AG20443 (cell line): ENCODE results near the gene C12orf43.
"Not testable (repeated sequence)": the region's sequence is repeated elsewhere in the genome, so short reads cannot be mapped to it uniquely, and the experiment has no call there.

Experiments
- DNase-seq: peaks from one replicate; pipeline ENCODE4 v3.0.0; 2012; ENCODE audit warnings: low spot score, mixed read lengths

C12orf43 gene, protein sequence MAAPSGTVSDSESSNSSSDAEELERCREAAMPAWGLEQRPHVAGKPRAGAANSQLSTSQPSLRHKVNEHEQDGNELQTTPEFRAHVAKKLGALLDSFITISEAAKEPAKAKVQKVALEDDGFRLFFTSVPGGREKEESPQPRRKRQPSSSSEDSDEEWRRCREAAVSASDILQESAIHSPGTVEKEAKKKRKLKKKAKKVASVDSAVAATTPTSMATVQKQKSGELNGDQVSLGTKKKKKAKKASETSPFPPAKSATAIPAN

GRCh38 chr12:121015825-121016766 is at the start of gene C12orf43:
Gene C12orf43, minus strand, starts transcription at chr12:121016487. Its CDS starts 13 bp downstream, at chr12:121016474.
- DNase-seq: peak; percentile 96

- no peak for DNase-seq
Measured at GRCh38 chr12:121065345-121065744, 49.1 kb upstream of the C12orf43 start.

DNA sequence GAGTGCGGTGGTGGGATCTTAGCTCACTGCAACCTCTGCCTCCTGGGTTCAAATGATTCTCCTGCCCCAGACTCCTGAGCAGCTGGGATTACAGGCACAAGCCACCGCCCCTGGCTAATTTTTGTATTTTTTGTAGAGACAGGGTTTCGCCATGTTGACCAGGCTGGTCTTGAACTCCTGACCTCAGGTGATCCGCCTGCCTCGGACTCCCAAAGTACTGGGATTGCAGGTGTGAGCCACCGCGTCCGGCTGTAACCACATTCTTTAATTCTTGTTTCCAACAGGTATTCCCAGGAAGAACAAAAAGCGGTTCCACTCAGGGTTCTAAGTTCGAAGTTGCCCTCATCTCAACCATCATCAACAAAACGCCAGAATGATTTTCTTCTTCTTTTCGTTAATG is 48.3 kb upstream of the C12orf43 start:
- DNase-seq: not testable (repeated sequence)

- no peak for DNase-seq
Measured at GRCh38 chr12:121064116-121064515, 47.8 kb upstream of the C12orf43 start.

GRCh38 chr12:121062391-121063045 is 46.2 kb upstream of the C12orf43 start:
- no peak for DNase-seq

- DNase-seq: no peak
Measured at GRCh38 chr12:121061831-121062230, 45.5 kb upstream of the C12orf43 start.

DNA sequence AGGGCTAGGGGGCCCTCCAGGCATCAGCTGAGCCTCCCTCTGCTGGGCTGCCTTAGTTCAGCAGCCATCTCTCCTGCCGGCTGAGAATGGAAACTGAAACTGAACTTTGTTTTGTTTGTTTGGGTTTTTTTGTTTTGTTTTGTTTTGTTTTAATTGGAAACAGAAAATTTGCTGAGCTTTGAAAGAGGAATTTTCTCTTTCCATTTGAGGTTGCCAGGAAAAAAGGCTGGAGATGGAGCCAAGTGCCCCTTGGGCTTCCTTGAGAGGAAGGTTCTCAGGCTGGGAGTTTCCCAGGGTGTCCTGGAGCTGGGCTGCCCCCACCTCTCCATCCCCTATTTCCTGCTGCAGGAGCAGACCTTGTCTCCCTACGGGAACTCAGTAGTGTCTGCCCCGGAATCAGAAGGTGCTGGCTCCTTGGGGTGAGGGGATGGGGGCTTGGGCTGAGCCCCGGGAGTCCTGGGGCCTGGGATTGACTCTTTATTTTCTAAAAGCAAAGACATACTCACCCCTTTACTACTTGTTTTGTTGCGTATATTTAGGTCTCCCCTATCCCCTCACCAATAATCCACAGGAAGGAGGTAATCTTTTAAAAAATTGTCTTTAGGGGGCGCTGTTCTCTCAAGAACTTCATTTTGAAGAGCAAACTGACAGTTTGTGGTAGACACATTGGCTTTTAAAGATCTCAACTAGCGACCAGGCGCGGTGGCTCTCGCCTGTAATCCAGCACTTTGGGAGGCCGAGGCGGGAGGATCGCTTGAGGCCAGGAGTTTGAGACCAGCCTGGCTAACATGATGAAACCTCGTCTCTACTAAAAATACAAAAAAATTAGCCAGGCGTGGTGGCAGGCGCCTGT is 44.1 kb upstream of the C12orf43 start:
- peak; percentile 76 for DNase-seq

DNA sequence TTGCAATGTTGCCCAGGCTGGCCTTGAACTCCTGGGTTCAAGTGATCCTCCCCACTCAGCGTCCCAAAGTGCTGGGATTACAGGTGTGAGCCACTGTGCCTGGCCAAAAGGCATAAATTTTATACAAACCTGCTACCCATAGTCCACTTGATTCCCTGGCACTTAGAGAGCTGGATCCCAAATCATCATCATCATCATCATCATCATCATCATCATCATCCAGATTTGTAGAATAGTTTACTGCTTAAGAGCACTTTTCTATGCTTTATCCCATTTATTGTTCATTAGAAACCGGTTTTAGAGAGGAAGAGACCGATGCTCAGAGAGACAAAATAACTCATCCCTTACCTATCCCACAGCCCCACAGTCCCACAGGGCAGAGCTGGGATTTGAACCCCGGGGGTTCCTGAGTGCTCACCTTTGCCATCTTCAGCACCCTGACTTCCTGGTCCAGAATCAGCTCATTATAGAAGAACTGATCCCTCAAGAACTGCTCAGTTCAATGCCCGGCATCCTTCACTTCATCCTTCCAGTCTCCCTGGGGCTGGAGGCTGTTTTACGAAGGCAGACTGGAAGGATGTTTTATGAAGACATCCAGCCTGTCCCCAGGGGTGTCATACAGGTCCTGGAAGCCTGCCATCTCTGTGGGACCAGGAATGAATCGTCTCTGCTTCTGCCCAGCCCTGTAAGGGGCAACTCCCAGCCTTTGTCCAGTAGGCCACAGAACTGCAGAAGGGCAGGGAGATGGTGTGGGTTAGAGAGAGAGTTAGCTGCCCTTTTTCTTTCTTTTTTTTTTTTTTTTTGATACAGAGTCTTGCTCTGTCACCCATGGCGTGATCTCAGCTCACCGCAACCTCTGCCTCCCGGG is 43.0 kb upstream of the C12orf43 start:
- DNase-seq: no peak

- DNase-seq: no peak
Measured at GRCh38 chr12:121057794-121058193, 41.5 kb upstream of the C12orf43 start.

DNA sequence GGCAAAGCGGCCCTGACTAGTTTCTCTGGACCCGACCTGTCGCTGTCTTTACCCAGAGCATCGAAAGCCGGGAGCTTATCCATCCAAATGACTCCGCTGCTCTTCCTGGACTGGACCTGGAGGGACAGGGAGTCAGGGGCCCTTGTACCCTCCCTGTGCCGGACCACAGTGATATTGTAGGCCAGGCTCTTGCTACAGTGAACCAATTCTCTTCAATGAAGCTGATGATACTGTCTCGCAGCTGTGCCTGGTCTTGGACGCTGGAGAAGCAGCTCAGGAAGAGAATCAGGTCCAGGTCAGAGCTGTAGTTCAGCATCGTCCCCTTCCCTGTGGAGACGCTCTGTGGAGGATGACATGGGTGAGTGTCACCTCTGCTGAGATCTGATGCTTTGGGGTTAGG is 37.4 kb upstream of the C12orf43 start:
- DNase-seq: no peak

DNA sequence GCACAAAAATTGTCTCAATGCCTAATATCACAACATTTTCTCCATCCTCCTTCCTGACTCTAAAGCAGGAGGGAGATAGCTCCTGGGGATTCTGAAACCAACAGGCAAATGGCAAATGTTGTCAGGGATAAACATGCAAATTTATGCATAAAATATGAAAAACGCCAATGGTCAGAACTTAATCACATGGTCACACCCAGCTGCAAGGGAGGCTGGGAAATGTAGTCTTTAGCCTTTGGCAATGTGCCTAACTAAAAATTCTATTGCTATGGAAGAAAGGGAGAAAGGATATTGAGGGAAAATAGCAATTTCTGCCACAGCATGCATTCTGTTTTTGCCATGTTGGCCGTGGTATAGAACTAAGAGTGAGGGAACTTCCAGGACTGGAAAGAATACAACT is 34.4 kb upstream of the C12orf43 start:
- DNase-seq: no peak

DNA sequence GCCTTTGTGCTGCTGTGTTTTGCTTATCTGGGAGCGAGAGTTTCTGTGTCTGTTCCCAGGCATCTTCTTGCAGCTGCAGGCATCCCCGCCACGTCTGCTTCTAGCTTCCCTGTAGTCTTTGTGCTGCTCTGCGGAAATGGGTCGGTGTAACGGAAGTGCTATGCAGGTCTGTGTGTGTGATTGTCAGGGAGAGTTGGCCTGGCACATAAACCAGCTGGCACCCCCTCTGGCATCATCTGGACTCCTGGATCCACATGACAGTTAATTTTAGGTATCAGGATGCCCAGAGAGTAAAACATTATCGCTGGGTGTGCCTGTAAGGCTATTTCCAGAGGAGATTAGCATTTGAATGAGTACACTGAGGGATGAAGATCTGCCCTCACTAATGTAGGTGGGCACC is 32.2 kb upstream of the C12orf43 start:
- DNase-seq: no peak

GRCh38 chr12:121047400-121047799 is 31.1 kb upstream of the C12orf43 start:
- DNase-seq: not testable (repeated sequence)

- no peak for DNase-seq
Measured at GRCh38 chr12:121043067-121043466, 26.8 kb upstream of the C12orf43 start.

GRCh38 chr12:121038861-121039668 is 22.8 kb upstream of the C12orf43 start, which contains the start of gene OASL:
Gene OASL, minus strand, starts transcription at chr12:121039246. Its CDS starts 275 bp downstream, at chr12:121038971.
- DNase-seq: peak; percentile 45

DNA sequence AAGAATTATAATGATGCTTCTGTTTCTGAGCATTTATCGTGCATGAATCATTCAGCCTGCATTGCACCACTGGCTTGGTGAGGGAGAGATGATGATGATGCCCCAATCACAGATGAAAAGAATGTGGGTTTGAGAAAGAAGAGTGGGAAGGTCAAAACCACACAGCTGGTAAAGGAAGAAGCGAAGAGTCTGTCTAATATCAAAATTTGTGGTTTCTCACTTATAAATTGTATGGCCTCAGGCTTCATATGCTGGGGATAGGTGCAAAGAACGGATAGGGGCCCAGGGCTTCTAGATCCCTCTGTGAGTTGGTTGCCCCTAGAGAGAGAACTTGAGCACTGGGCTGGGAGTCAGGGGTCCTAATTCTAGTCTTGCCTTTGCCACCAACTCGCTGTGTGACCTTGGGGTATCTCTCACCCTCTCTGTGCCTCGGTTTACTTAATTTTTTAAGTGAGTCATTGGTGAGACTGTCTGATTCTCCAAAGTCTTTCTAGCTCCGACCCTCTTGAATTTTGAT is 20.6 kb upstream of the C12orf43 start:
- DNase-seq: peak; percentile 91

GRCh38 chr12:121034616-121035305 is 18.5 kb upstream of the C12orf43 start:
- DNase-seq: no peak

GRCh38 chr12:121033625-121034349 is 17.5 kb upstream of the C12orf43 start:
- no peak for DNase-seq
